Spleen (tissue), 11 donors: ENCODE data around the gene ARMC5. TPM values are rescaled to one million over a fixed set of nuclear protein-coding genes. Genes with fewer than 3 reads are reported as not detected.

Experiments used
- DNase-seq: peaks from one replicate; pipeline ENCODE4 v3.0.0-alpha.2; 2020
- H3K27ac ChIP-seq, 8 donors: fragments of 200-600 bp; sonication (generic) in 7 of 8; 1 replicate in 4 of 8; 2 replicates in 4 of 8; pipeline versions ENCODE4 v1.5.0 to v1.8.0; 2016 to 2021; ENCODE audit warnings: inconsistent platforms in 4 of 8, mild to moderate bottlenecking in 4 of 8, moderate library complexity in 1 of 8
- H3K27me3 ChIP-seq, 7 donors: fragments of 200-600 bp; sonication (generic) in 6 of 7; replicated peaks in 1 of 7; 1 replicate in 4 of 7; 2 replicates in 3 of 7; pipeline versions ENCODE4 v1.5.0 to v1.8.0; 2016 to 2021; ENCODE audit warnings: inconsistent platforms in 3 of 7, mild to moderate bottlenecking in 1 of 7
- H3K36me3 ChIP-seq, 6 donors: fragments of 200-600 bp; sonication (generic) in 5 of 6; 1 replicate in 4 of 6; 2 replicates in 2 of 6; pipeline versions ENCODE4 v1.5.0 to v1.8.0; 2016 to 2021; ENCODE audit warnings: inconsistent platforms in 2 of 6
- H3K4me1 ChIP-seq, 6 donors: fragments of 200-600 bp; sonication (generic) in 5 of 6; 1 replicate in 3 of 6; 2 replicates in 3 of 6; pipeline versions ENCODE4 v1.5.0 to v1.8.0; 2016 to 2021; ENCODE audit warnings: inconsistent platforms in 3 of 6
- H3K4me3 ChIP-seq, 8 donors: fragments of 200-600 bp; sonication (generic) in 7 of 8; 1 replicate in 4 of 8; 2 replicates in 4 of 8; pipeline versions ENCODE4 v1.5.0 to v1.8.0; 2016 to 2021; ENCODE audit warnings: inconsistent platforms in 4 of 8, mild to moderate bottlenecking in 4 of 8, moderate library complexity in 2 of 8
- H3K9me3 ChIP-seq, 8 donors: fragments of 200-600 bp; sonication (generic) in 7 of 8; 1 replicate in 4 of 8; 2 replicates in 4 of 8; pipeline versions ENCODE4 v1.5.0 to v1.8.0; 2016 to 2021; ENCODE audit warnings: inconsistent platforms in 4 of 8
- CTCF ChIP-seq, 11 experiments: fragments of 200-600 bp in 7 of 11; fragments of 450-650 bp in 4 of 11; sonication (generic) in 4 of 11; IDR thresholded peaks in 8 of 11; conservative IDR thresholded peaks in 3 of 11; 1 replicate in 7 of 11; 2 replicates in 4 of 11; pipeline versions ENCODE4 v1.4.0 to v1.8.0; 2016 to 2021; ENCODE audit warnings: antibody characterized with exemption in 11 of 11, inconsistent platforms in 4 of 11, mild to moderate bottlenecking in 1 of 11
- POLR2A ChIP-seq, 3 donors: fragments of 450-650 bp; IDR thresholded peaks; one replicate each; pipeline ENCODE4 v1.5.1; 2017; ENCODE audit warnings: antibody characterized with exemption in 3 of 3, mild to moderate bottlenecking in 1 of 3
- POLR2AphosphoS5 ChIP-seq, 3 donors: sonication (generic); formaldehyde crosslinking; IDR thresholded peaks; one replicate each; pipeline ENCODE4 v1.5.1; 2017; ENCODE audit warnings: antibody characterized with exemption in 3 of 3
- WGBS, 5 donors: extraction: QIAGEN DNeasy Blood & Tissue Kit in 3 of 5; methylation state at CpG; one replicate each; pipeline versions ENCODE4 v1.1.5 to v1.1.7; 2013 to 2018; 5-methylcytosine and 5-hydroxymethylcytosine counted together
- intact Hi-C: fragments of 100-400 bp; cut with DNase I; formaldehyde crosslinking; loops from one replicate; pipeline ENCODE4 v1.15.0; 2023; ENCODE audit warnings: low total_unique reads
- polyA plus RNA-seq, 3 donors: library from polyadenylated mRNA; stranded (reverse); fragments of 200-250 nt; gene quantifications; one replicate each; pipeline ENCODE4 v1.2.1, GENCODE V29; 2013
- total RNA-seq, 7 donors: library from RNA; depleted of rRNA in 3 of 7; stranded (reverse); fragments of >200 nt in 3 of 7; fragmentation: NEBNext Ultra II Directional in 4 of 7; extraction: Animal tissue kit (Norgen Biotek cat#: 25700) in 4 of 7; gene quantifications; one replicate each; pipeline versions ENCODE4 v1.1.0 to v1.2.1, GENCODE V29; 2016 to 2021
- donor health status: healthy with polysubstance abuse.
- donor health status: DM: no; HTN: no; CAD: no; lungs with moderate emphysema.
- donor health status: DM: no; HTN: no; CAD: no.
- donor health status: Bipolar disorder and iron deficiency.
- donor health status: healthy.
- donor health status: DM: no; HTN: no; CAD: no.
- donor health status: DM: yes; HTN: yes; CAD: no.

Gene ARMC5
- total and polyA plus RNA-seq, 10 donors: 8.8 to 23.5 (median 11.8) TPM

- H3K4me3 ChIP-seq: no peak overlapping the region
- H3K27ac ChIP-seq: peak overlapping the region in 1 of 8 donors; percentile 34
- H3K36me3 ChIP-seq: peaks cover 4 to 60% (median 49%) of the 10 kb centered on the region in 6 donors
Observed at GRCh38 chr16:31466381-31466841, 7.1 kb downstream of the ARMC5 start.

GRCh38 chr16:31467151-31467773, 8.0 kb downstream of the ARMC5 start:
- Histone ChIP-seq H3K27ac (peak overlapping the region in 1 of 8 donors; percentile 34), H3K4me1 (peaks cover 13 to 45% (median 19%) of the 10 kb centered on the region in 6 donors), H3K36me3 (peaks cover 4 to 52% (median 45%) of the 10 kb centered on the region in 6 donors), H3K9me3 (no peaks in the 10 kb centered on the region), H3K27me3 (peaks cover 0 to 17% (median 11%) of the 10 kb centered on the region in 7 donors), H3K4me3 (no peak overlapping the region)
- intact Hi-C loops: no loop called here
- TF ChIP-seq POLR2A (IDR thresholded peaks at IDR 0.05): no peak
- TF ChIP-seq CTCF (IDR thresholded peaks at IDR 0.05 in 8 of 11, conservative IDR thresholded peaks at IDR 0.05 in 3 of 11): no peak
- no peak for TF ChIP-seq POLR2AphosphoS5 (IDR thresholded peaks at IDR 0.05)
- peak; percentile 70 for DNase-seq
- WGBS, 5 donors: 62 to 76% (median 70%) methylated on average over 5 of the region's 5 CpGs

More at GRCh38 chr16:31466381-31466841, 7.1 kb downstream of the ARMC5 start:
- Histone ChIP-seq H3K27me3 (peaks cover 0 to 9% (median 2%) of the 10 kb centered on the region in 7 donors), H3K4me1 (peaks cover 8 to 41% (median 11%) of the 10 kb centered on the region in 6 donors), H3K9me3 (no peaks in the 10 kb centered on the region)
- 87 to 97% (median 95%) methylated on average over 11 to 18 of the region's 18 CpGs for WGBS, 5 donors
- intact Hi-C loops: no loop called here
- TF ChIP-seq POLR2AphosphoS5 (IDR thresholded peaks at IDR 0.05): no peak
- no peak for TF ChIP-seq CTCF (IDR thresholded peaks at IDR 0.05 in 8 of 11, conservative IDR thresholded peaks at IDR 0.05 in 3 of 11)
- DNase-seq: peak; percentile 80

GRCh38 chr16:31467858-31468257, 8.6 kb downstream of the ARMC5 start:
- WGBS, 5 donors: 81 to 92% (median 91%) methylated on average over 5 of the region's 5 CpGs

More at GRCh38 chr16:31467858-31468257, 8.6 kb downstream of the ARMC5 start:
- peaks cover 4 to 46% (median 39%) of the 10 kb centered on the region in 6 donors for H3K36me3 ChIP-seq
- H3K27me3 ChIP-seq: peaks cover 0 to 23% (median 16%) of the 10 kb centered on the region in 7 donors
- H3K4me3 ChIP-seq: no peak overlapping the region
- TF ChIP-seq POLR2A (IDR thresholded peaks at IDR 0.05) (no peak), POLR2AphosphoS5 (IDR thresholded peaks at IDR 0.05) (no peak), CTCF (IDR thresholded peaks at IDR 0.05 in 8 of 11, conservative IDR thresholded peaks at IDR 0.05 in 3 of 11) (no peak)
- H3K27ac ChIP-seq: peak overlapping the region in 1 of 8 donors; percentile 34
- H3K9me3 ChIP-seq: no peaks in the 10 kb centered on the region
- no peak for DNase-seq
- intact Hi-C loops: no loop called here
- H3K4me1 ChIP-seq: peaks cover 16 to 51% (median 22%) of the 10 kb centered on the region in 6 donors
